NCI-H2081 (cell line): ENCODE measurements around the gene ABCG1.

ENCODE experiments used
- DNase-seq, 2 experiments: peaks; one replicate each; lab custom pipeline; 2025; lab: John Stamatoyannopoulos, UW

The ABCG1 gene

GRCh38 chr21:42271065-42271464 is 52.1 kb downstream of the ABCG1 start:
- DNase-seq: no peak

GRCh38 chr21:42272109-42272962 is 53.4 kb downstream of the ABCG1 start:
- DNase-seq: no peak

GRCh38 chr21:42272984-42273600 is 54.2 kb downstream of the ABCG1 start:
- no peak for DNase-seq

GRCh38 chr21:42276076-42276475 is 57.1 kb downstream of the ABCG1 start:
- DNase-seq: no peak

- DNase-seq: no peak
These were observed 57.7 kb downstream of the ABCG1 start for GRCh38 chr21:42276526-42277154.

- DNase-seq: no peak
These were observed 58.7 kb downstream of the ABCG1 start for GRCh38 chr21:42277593-42277992.

- DNase-seq: no peak
These were observed 59.7 kb downstream of the ABCG1 start for GRCh38 chr21:42278451-42279149.

GRCh38 chr21:42279341-42279871 is 60.5 kb downstream of the ABCG1 start:
- DNase-seq: no peak

- no peak for DNase-seq
These were observed 60.9 kb downstream of the ABCG1 start for GRCh38 chr21:42279888-42280287.

GRCh38 chr21:42280356-42281180 is 61.6 kb downstream of the ABCG1 start:
- no peak for DNase-seq

GRCh38 chr21:42281181-42281680 is 62.3 kb downstream of the ABCG1 start:
- no peak for DNase-seq

GRCh38 chr21:42282021-42282420 is 63.1 kb downstream of the ABCG1 start:
- no peak for DNase-seq

GRCh38 chr21:42282715-42283114 is 63.8 kb downstream of the ABCG1 start:
- DNase-seq: no peak

- no peak for DNase-seq
These were observed 66.8 kb downstream of the ABCG1 start for GRCh38 chr21:42285569-42286245.

- DNase-seq: no peak
These were observed 67.5 kb downstream of the ABCG1 start for GRCh38 chr21:42286416-42286815.

- DNase-seq: no peak
These were observed 68.5 kb downstream of the ABCG1 start for GRCh38 chr21:42287193-42288083.

- no peak for DNase-seq
These were observed 70.0 kb downstream of the ABCG1 start for GRCh38 chr21:42288962-42289361.

- DNase-seq: no peak
These were observed 71.0 kb downstream of the ABCG1 start for GRCh38 chr21:42289926-42290325.

GRCh38 chr21:42290505-42290904 is 71.6 kb downstream of the ABCG1 start:
- DNase-seq: no peak
